Gastrocnemius medialis (tissue), 4 donors: ENCODE measurements around the gene RNF2.

Source experiments
- POLR2A ChIP-seq, 2 donors: fragments of 450-650 bp; IDR thresholded peaks; one replicate each; pipeline ENCODE4 v1.6.1; 2017; ENCODE audit warnings: antibody characterized with exemption in 2 of 2, mild to moderate bottlenecking in 2 of 2, moderate library complexity in 2 of 2
- TF ChIP-seq, protein P1 (sequence below), 5 experiments: fragments of 450-650 bp in 3 of 5; fragments of 200-600 bp in 2 of 5; sonication (generic) in 2 of 5; IDR thresholded peaks in 4 of 5; conservative IDR thresholded peaks in 1 of 5; 1 replicate in 4 of 5; 2 replicates in 1 of 5; pipeline ENCODE4 v1.5.1; 2016 to 2019; ENCODE audit warnings: antibody characterized with exemption in 5 of 5, mild to moderate bottlenecking in 3 of 5, moderate library complexity in 3 of 5

GRCh38 chr1:185091480-185091879 is 46.1 kb downstream of the RNF2 start:
- no peak for TF ChIP-seq POLR2A (IDR thresholded peaks at IDR 0.05)
- TF ChIP-seq, protein P1, sequence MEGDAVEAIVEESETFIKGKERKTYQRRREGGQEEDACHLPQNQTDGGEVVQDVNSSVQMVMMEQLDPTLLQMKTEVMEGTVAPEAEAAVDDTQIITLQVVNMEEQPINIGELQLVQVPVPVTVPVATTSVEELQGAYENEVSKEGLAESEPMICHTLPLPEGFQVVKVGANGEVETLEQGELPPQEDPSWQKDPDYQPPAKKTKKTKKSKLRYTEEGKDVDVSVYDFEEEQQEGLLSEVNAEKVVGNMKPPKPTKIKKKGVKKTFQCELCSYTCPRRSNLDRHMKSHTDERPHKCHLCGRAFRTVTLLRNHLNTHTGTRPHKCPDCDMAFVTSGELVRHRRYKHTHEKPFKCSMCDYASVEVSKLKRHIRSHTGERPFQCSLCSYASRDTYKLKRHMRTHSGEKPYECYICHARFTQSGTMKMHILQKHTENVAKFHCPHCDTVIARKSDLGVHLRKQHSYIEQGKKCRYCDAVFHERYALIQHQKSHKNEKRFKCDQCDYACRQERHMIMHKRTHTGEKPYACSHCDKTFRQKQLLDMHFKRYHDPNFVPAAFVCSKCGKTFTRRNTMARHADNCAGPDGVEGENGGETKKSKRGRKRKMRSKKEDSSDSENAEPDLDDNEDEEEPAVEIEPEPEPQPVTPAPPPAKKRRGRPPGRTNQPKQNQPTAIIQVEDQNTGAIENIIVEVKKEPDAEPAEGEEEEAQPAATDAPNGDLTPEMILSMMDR (IDR thresholded peaks at IDR 0.05 in 4 of 5, conservative IDR thresholded peaks at IDR 0.05 in 1 of 5) = no peak
